PC-9 (cell line): Measurements from ENCODE around the gene TMEM272. TPM values are rescaled to one million over a fixed set of nuclear protein-coding genes. Genes with fewer than 3 reads are reported as not detected.

Experiments used
- BruUV-seq: library from RNA; stranded (reverse); fragments of 400-500 nt; replicated peaks from 2 replicates; lab custom pipeline; 2021; lab: Mats Ljungman, UMichigan
- CTCF ChIA-PET: fragments of 300-600 bp; sonication (Branson Sonifier 250); formaldehyde crosslinking; loops from one replicate; lab custom pipeline; 2022; ENCODE audit warnings: antibody characterized with exemption; lab: Charles Lee
- POLR2A ChIA-PET: fragments of 300-600 bp; sonication (Branson Sonifier 250); formaldehyde crosslinking; loops from one replicate; lab custom pipeline; 2022; ENCODE audit warnings: antibody characterized with exemption; ENCODE audit not compliant: unreplicated experiment; lab: Charles Lee
- DNase-seq, 2 experiments: peaks; one replicate each; pipeline versions ENCODE4 v3.0.0 to v3.0.0-alpha.2; 2015 to 2022; ENCODE audit warnings: mixed read lengths in 1 of 2
- H2AFZ ChIP-seq: fragments of 200-600 bp; sonication (generic); 2 replicates; pipeline ENCODE4 v1.8.1; 2017; ENCODE audit warnings: antibody characterized with exemption
- H3F3A ChIP-seq: fragments of 200-600 bp; sonication (generic); 2 replicates; pipeline ENCODE4 v1.8.1; 2017; ENCODE audit warnings: antibody characterized with exemption, mild to moderate bottlenecking, low read depth; ENCODE audit not compliant: insufficient read depth
- H3K27ac ChIP-seq: fragments of 200-600 bp; sonication (generic); 2 replicates; pipeline ENCODE4 v1.6.1; 2016; ENCODE audit warnings: mixed run types
- H3K27me3 ChIP-seq: fragments of 200-600 bp; sonication (generic); 2 replicates; pipeline ENCODE4 v1.6.1; 2016; ENCODE audit warnings: low read depth, mixed run types; ENCODE audit not compliant: insufficient read depth
- H3K36me3 ChIP-seq: fragments of 200-600 bp; sonication (generic); 2 replicates; pipeline ENCODE4 v1.6.1; 2016; ENCODE audit warnings: low read depth, mixed run types
- H3K4me1 ChIP-seq: fragments of 200-600 bp; sonication (generic); replicated peaks from 2 replicates; pipeline ENCODE4 v1.6.1; 2016; ENCODE audit warnings: mixed run types; ENCODE audit not compliant: insufficient read depth
- H3K4me2 ChIP-seq: fragments of 200-600 bp; sonication (generic); 2 replicates; pipeline ENCODE4 v1.6.1; 2017; ENCODE audit warnings: mixed run types
- H3K4me3 ChIP-seq: fragments of 200-600 bp; sonication (generic); 2 replicates; pipeline ENCODE4 v1.6.1; 2016; ENCODE audit warnings: mixed run types
- H3K79me2 ChIP-seq: fragments of 200-600 bp; sonication (generic); 2 replicates; pipeline ENCODE4 v1.6.1; 2017; ENCODE audit warnings: low read depth, mixed run types
- H3K9me2 ChIP-seq: fragments of 200-600 bp; sonication (generic); 2 replicates; pipeline ENCODE4 v1.8.1; 2017; ENCODE audit warnings: mild to moderate bottlenecking; ENCODE audit not compliant: insufficient read depth
- H3K9me3 ChIP-seq: fragments of 200-600 bp; sonication (generic); 2 replicates; pipeline ENCODE4 v1.8.1; 2016; ENCODE audit warnings: low read depth; ENCODE audit not compliant: insufficient read depth
- H4K20me1 ChIP-seq: fragments of 200-600 bp; sonication (generic); 2 replicates; pipeline ENCODE4 v1.8.1; 2017; ENCODE audit not compliant: insufficient read depth
- CTCF ChIP-seq: fragments of 200-600 bp; sonication (generic); conservative IDR thresholded peaks from 2 replicates; pipeline ENCODE4 v1.6.1; 2017; ENCODE audit warnings: mixed run types, antibody characterized with exemption, mild to moderate bottlenecking, moderate library complexity
- EZH2 ChIP-seq: fragments of 200-600 bp; sonication (generic); IDR thresholded peaks from 2 replicates; pipeline ENCODE4 v1.8.0; 2017; ENCODE audit warnings: antibody characterized with exemption, low read depth
- intact Hi-C: fragments of 100-400 bp; cut with micrococcal nuclease; formaldehyde crosslinking; loops from one replicate; pipeline ENCODE4 v1.10.0; 2022; ENCODE audit not compliant: unreplicated experiment
- total RNA-seq: library from RNA; stranded (reverse); gene quantifications from 2 replicates; pipeline ENCODE4 v1.2.3, GENCODE V29; 2021

The TMEM272 gene
- total RNA-seq, 1 experiment from 2014 or later, result not detected

- H3K27me3 ChIP-seq, result no peaks in the 10 kb centered on the region
- POLR2A ChIA-PET, result no interaction called here
- no peak for DNase-seq
- CTCF ChIA-PET, result no interaction called here
- H2AFZ ChIP-seq, result no peak overlapping the region
- H3K9me2 ChIP-seq, result no peaks in the 10 kb centered on the region
- H4K20me1 ChIP-seq, result no peaks in the 10 kb centered on the region
- no peak overlapping the region for H3K4me3 ChIP-seq
- no TSS peak for BruUV-seq
- H3K27ac ChIP-seq, result no peak overlapping the region
- H3K36me3 ChIP-seq, result no peaks in the 10 kb centered on the region
- TF ChIP-seq EZH2, result no peak
- no peak for TF ChIP-seq CTCF
- H3K79me2 ChIP-seq, result no peaks in the 10 kb centered on the region
- no peak overlapping the region for H3K4me2 ChIP-seq
- H3K4me1 ChIP-seq, result peaks cover 20% of the 10 kb centered on the region
- intact Hi-C loops, result no loop called here
- H3K9me3 ChIP-seq, result no peaks in the 10 kb centered on the region
- H3F3A ChIP-seq, result peaks cover 28% of the 10 kb centered on the region; the same call in 1 of the 2 replicates
These were observed 37.9 kb downstream of the TMEM272 start for GRCh38 chr13:51807041-51807440.

- Histone ChIP-seq H3K4me2 (no peak overlapping the region), H3K4me3 (no peak overlapping the region), H2AFZ (no peak overlapping the region), H4K20me1 (no peaks in the 10 kb centered on the region), H3K27ac (no peak overlapping the region), H3K27me3 (no peaks in the 10 kb centered on the region), H3K9me2 (no peaks in the 10 kb centered on the region), H3K36me3 (no peaks in the 10 kb centered on the region), H3K9me3 (no peaks in the 10 kb centered on the region), H3F3A (peaks cover 33% of the 10 kb centered on the region; the same call in 1 of the 2 replicates), H3K4me1 (peaks cover 25% of the 10 kb centered on the region), H3K79me2 (no peaks in the 10 kb centered on the region)
- CTCF ChIA-PET, result no interaction called here
- BruUV-seq, result no TSS peak
- POLR2A ChIA-PET, result no interaction called here
- intact Hi-C loops, result no loop called here
- DNase-seq, result no peak
- TF ChIP-seq EZH2 (no peak), CTCF (no peak)
These were observed 38.4 kb downstream of the TMEM272 start for GRCh38 chr13:51806566-51806965.

DNA sequence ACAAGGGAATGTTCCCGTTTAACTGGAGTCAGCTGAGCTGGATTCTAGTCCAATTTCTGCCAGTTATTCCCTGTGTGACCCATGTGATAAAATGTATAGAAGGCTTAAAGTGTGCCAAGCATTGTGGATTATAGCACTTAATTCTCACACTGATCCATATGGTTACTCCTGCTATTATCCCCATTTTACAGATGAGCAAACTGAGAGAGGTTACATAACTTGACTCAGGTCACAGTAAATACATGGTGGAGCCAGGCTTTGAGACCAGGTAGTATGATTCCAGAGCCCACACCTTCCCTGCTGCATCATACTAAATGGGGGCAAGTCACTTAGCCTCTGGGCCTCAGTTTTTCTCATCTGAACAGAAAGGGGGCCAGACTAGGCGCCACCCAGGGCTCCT, 39.1 kb downstream of the TMEM272 start:
- BruUV-seq, result no TSS peak
- POLR2A ChIA-PET, result no interaction called here
- no peak for TF ChIP-seq EZH2
- TF ChIP-seq CTCF, result no peak

More for the DNA sequence above, 39.1 kb downstream of the TMEM272 start:
- CTCF ChIA-PET, result no interaction called here
- H3F3A ChIP-seq, result peaks cover 37% of the 10 kb centered on the region; the same call in 1 of the 2 replicates
- H3K27me3 ChIP-seq, result no peaks in the 10 kb centered on the region
- H3K27ac ChIP-seq, result no peak overlapping the region
- DNase-seq, result no peak
- H3K4me3 ChIP-seq, result no peak overlapping the region
- H3K4me1 ChIP-seq, result peaks cover 26% of the 10 kb centered on the region
- no peaks in the 10 kb centered on the region for H3K9me3 ChIP-seq
- H3K9me2 ChIP-seq, result no peaks in the 10 kb centered on the region
- no peak overlapping the region for H3K4me2 ChIP-seq
- H3K36me3 ChIP-seq, result no peaks in the 10 kb centered on the region
- H4K20me1 ChIP-seq, result no peaks in the 10 kb centered on the region
- H3K79me2 ChIP-seq, result no peaks in the 10 kb centered on the region
- no peak overlapping the region for H2AFZ ChIP-seq
- intact Hi-C loops, result no loop called here
